ENCODE measurements around the gene UGT2A1. TPM values are rescaled to one million over a fixed set of nuclear protein-coding genes. Genes with fewer than 3 reads are reported as not detected.
"Not testable (repeated sequence)": the region's sequence is repeated elsewhere in the genome, so short reads cannot be mapped to it uniquely, and the experiment has no call there.

The UGT2A1 gene
- total RNA-seq, 1 donor from 2014 or later, result not detected

GRCh38 chr4:69684804-69685203 lies 31.8 kb upstream of the UGT2A1 start:
- Mint-ChIP-seq H3K4me3 (ENCODE audit: unreplicated experiment) (no peak overlapping the region), H3K27me3 (ENCODE audit: unreplicated experiment) (no peaks in the 10 kb centered on the region), H3K36me3 (ENCODE audit: unreplicated experiment) (no peaks in the 10 kb centered on the region), H3K27ac (ENCODE audit: unreplicated experiment) (no peak overlapping the region), H3K9me3 (ENCODE audit: unreplicated experiment) (peaks cover 1% of the 10 kb centered on the region), H3K4me1 (ENCODE audit: low read depth, unreplicated experiment) (no peaks in the 10 kb centered on the region)
- no peak for TF ChIP-seq CTCF (IDR thresholded peaks at IDR 0.05; ENCODE audit: partially characterized antibody, unreplicated experiment)
- DNase-seq, result no peak

GRCh38 chr4:69668680-69669079 lies 15.6 kb upstream of the UGT2A1 start:
- H3K27ac Mint-ChIP-seq (ENCODE audit: unreplicated experiment), result no peak overlapping the region
- peaks cover 2% of the 10 kb centered on the region for H3K27me3 Mint-ChIP-seq (ENCODE audit: unreplicated experiment)
- DNase-seq, result no peak
- H3K9me3 Mint-ChIP-seq (ENCODE audit: unreplicated experiment), result no peaks in the 10 kb centered on the region
- no peak overlapping the region for H3K4me3 Mint-ChIP-seq (ENCODE audit: unreplicated experiment)
- H3K36me3 Mint-ChIP-seq (ENCODE audit: unreplicated experiment), result no peaks in the 10 kb centered on the region
- TF ChIP-seq CTCF (IDR thresholded peaks at IDR 0.05; ENCODE audit: partially characterized antibody, unreplicated experiment), result no peak
- H3K4me1 Mint-ChIP-seq (ENCODE audit: low read depth, unreplicated experiment), result no peaks in the 10 kb centered on the region

- H3K9me3 Mint-ChIP-seq (ENCODE audit: unreplicated experiment); H3K4me3 Mint-ChIP-seq (ENCODE audit: unreplicated experiment): not testable (repeated sequence)
Measured at GRCh38 chr4:69664009-69664408, 11.0 kb upstream of the UGT2A1 start.

GRCh38 chr4:69661130-69661803 lies 8.2 kb upstream of the UGT2A1 start:
- not testable (repeated sequence) for H3K27me3 Mint-ChIP-seq (ENCODE audit: unreplicated experiment)

More at GRCh38 chr4:69664009-69664408, 11.0 kb upstream of the UGT2A1 start:
- DNase-seq; H3K36me3 Mint-ChIP-seq (ENCODE audit: unreplicated experiment); H3K4me1 Mint-ChIP-seq (ENCODE audit: low read depth, unreplicated experiment); H3K27ac Mint-ChIP-seq (ENCODE audit: unreplicated experiment); H3K27me3 Mint-ChIP-seq (ENCODE audit: unreplicated experiment): not testable (repeated sequence)

GRCh38 chr4:69658133-69658532 lies 5.1 kb upstream of the UGT2A1 start:
- H3K36me3 Mint-ChIP-seq (ENCODE audit: unreplicated experiment), result no peaks in the 10 kb centered on the region
- peaks cover 2% of the 10 kb centered on the region for H3K9me3 Mint-ChIP-seq (ENCODE audit: unreplicated experiment)
- H3K4me3 Mint-ChIP-seq (ENCODE audit: unreplicated experiment), result no peak overlapping the region
- TF ChIP-seq CTCF (IDR thresholded peaks at IDR 0.05; ENCODE audit: partially characterized antibody, unreplicated experiment), result no peak
- no peaks in the 10 kb centered on the region for H3K4me1 Mint-ChIP-seq (ENCODE audit: low read depth, unreplicated experiment)
- DNase-seq, result no peak
- H3K27me3 Mint-ChIP-seq (ENCODE audit: unreplicated experiment), result peaks cover 2% of the 10 kb centered on the region
- no peak overlapping the region for H3K27ac Mint-ChIP-seq (ENCODE audit: unreplicated experiment)

More at GRCh38 chr4:69661130-69661803, 8.2 kb upstream of the UGT2A1 start:
- not testable (repeated sequence) for H3K4me1 Mint-ChIP-seq (ENCODE audit: low read depth, unreplicated experiment); H3K36me3 Mint-ChIP-seq (ENCODE audit: unreplicated experiment); DNase-seq; H3K9me3 Mint-ChIP-seq (ENCODE audit: unreplicated experiment); H3K27ac Mint-ChIP-seq (ENCODE audit: unreplicated experiment); H3K4me3 Mint-ChIP-seq (ENCODE audit: unreplicated experiment)

- no peak for DNase-seq
- Mint-ChIP-seq H3K4me3 (ENCODE audit: unreplicated experiment) (no peak overlapping the region), H3K27me3 (ENCODE audit: unreplicated experiment) (peaks cover 2% of the 10 kb centered on the region), H3K4me1 (ENCODE audit: low read depth, unreplicated experiment) (no peaks in the 10 kb centered on the region), H3K27ac (ENCODE audit: unreplicated experiment) (no peak overlapping the region), H3K9me3 (ENCODE audit: unreplicated experiment) (no peaks in the 10 kb centered on the region), H3K36me3 (ENCODE audit: unreplicated experiment) (no peaks in the 10 kb centered on the region)
- TF ChIP-seq CTCF (IDR thresholded peaks at IDR 0.05; ENCODE audit: partially characterized antibody, unreplicated experiment), result no peak
Measured at GRCh38 chr4:69656653-69657158, 3.7 kb upstream of the UGT2A1 start.

Data from glutamatergic neuron (in vitro differentiated cells).